ENCODE data around the gene HOXC13. TPM values are rescaled to one million over a fixed set of nuclear protein-coding genes. Genes with fewer than 3 reads are reported as not detected.

Gene HOXC13
- total RNA-seq, 4 donors from 2014 or later, result not detected

- peaks cover 0 to 13% (median 0%) of the 10 kb centered on the region in 4 donors for H3K4me1 ChIP-seq
- H3K4me3 ChIP-seq, result no peak overlapping the region
- peaks cover 0 to 9% (median 0%) of the 10 kb centered on the region in 4 donors for H3K9me3 ChIP-seq
- peaks cover 0 to 72% of the 10 kb centered on the region in 2 donors for H3K27me3 ChIP-seq
- H3K27ac ChIP-seq, result no peak overlapping the region
- no peak for DNase-seq
- H3K36me3 ChIP-seq, result no peaks in the 10 kb centered on the region
- TF ChIP-seq CTCF (IDR thresholded peaks at IDR 0.05) (no peak), POLR2A (IDR thresholded peaks at IDR 0.05) (no peak)
Observed at GRCh38 chr12:53941750-53942149, 3.1 kb downstream of the HOXC13 start.

- Histone ChIP-seq H3K4me1 (peaks cover 0 to 13% (median 0%) of the 10 kb centered on the region in 4 donors), H3K9me3 (peaks cover 0 to 9% (median 0%) of the 10 kb centered on the region in 4 donors), H3K4me3 (no peak overlapping the region), H3K27ac (no peak overlapping the region), H3K36me3 (no peaks in the 10 kb centered on the region), H3K27me3 (peaks cover 0 to 69% of the 10 kb centered on the region in 2 donors)
- TF ChIP-seq POLR2A (IDR thresholded peaks at IDR 0.05), result no peak
- TF ChIP-seq CTCF (IDR thresholded peaks at IDR 0.05), result no peak
- no peak for DNase-seq
Observed at GRCh38 chr12:53942467-53942997, 3.9 kb downstream of the HOXC13 start.

GRCh38 chr12:53944209-53944608 is 5.6 kb downstream of the HOXC13 start:
- peaks cover 0 to 52% of the 10 kb centered on the region in 2 donors for H3K27me3 ChIP-seq
- H3K4me3 ChIP-seq, result no peak overlapping the region
- H3K9me3 ChIP-seq, result no peaks in the 10 kb centered on the region
- peaks cover 0 to 4% (median 0%) of the 10 kb centered on the region in 4 donors for H3K4me1 ChIP-seq
- no peak for TF ChIP-seq POLR2A (IDR thresholded peaks at IDR 0.05)
- no peak for TF ChIP-seq CTCF (IDR thresholded peaks at IDR 0.05)
- no peak overlapping the region for H3K27ac ChIP-seq
- no peaks in the 10 kb centered on the region for H3K36me3 ChIP-seq
- DNase-seq, result peak in 1 of 3 donors; percentile 5

- Histone ChIP-seq H3K36me3 (no peaks in the 10 kb centered on the region), H3K9me3 (no peaks in the 10 kb centered on the region), H3K27ac (no peak overlapping the region), H3K27me3 (peaks cover 0 to 51% of the 10 kb centered on the region in 2 donors), H3K4me3 (no peak overlapping the region), H3K4me1 (no peaks in the 10 kb centered on the region)
- DNase-seq, result peak in 1 of 3 donors; percentile 36
- TF ChIP-seq CTCF (IDR thresholded peaks at IDR 0.05) (no peak), POLR2A (IDR thresholded peaks at IDR 0.05) (no peak)
Observed at GRCh38 chr12:53944907-53945847, 6.5 kb downstream of the HOXC13 start.

GRCh38 chr12:53947743-53948142 is 9.1 kb downstream of the HOXC13 start:
- peaks cover 0 to 4% (median 0%) of the 10 kb centered on the region in 4 donors for H3K9me3 ChIP-seq
- no peak overlapping the region for H3K4me3 ChIP-seq
- no peak for TF ChIP-seq POLR2A (IDR thresholded peaks at IDR 0.05)
- no peak for TF ChIP-seq CTCF (IDR thresholded peaks at IDR 0.05)
- H3K36me3 ChIP-seq, result no peaks in the 10 kb centered on the region
- no peak for DNase-seq
- H3K4me1 ChIP-seq, result no peaks in the 10 kb centered on the region
- peaks cover 0 to 59% of the 10 kb centered on the region in 2 donors for H3K27me3 ChIP-seq
- H3K27ac ChIP-seq, result no peak overlapping the region
